K562 (cell line): ENCODE measurements around the gene GPR162. TPM values are rescaled to one million over a fixed set of nuclear protein-coding genes. Genes with fewer than 3 reads are reported as not detected.
A peak's percentile ranks its signal among the peaks of the same experiment; 100 is the strongest.

Experiments used
- CBX3 ChIP-seq, 2 experiments: IDR thresholded peaks; 1 replicate in 1 of 2; 2 replicates in 1 of 2; pipeline ENCODE4 v1.6.1; 2012; ENCODE audit warnings: inconsistent platforms in 2 of 2, low read length in 2 of 2, borderline replicate concordance in 1 of 2, control low read depth in 1 of 2
- CEBPB ChIP-seq: fragments of 450-650 bp; IDR thresholded peaks from 2 replicates; pipeline ENCODE4 v1.6.1; 2016; ENCODE audit warnings: missing genetic modification characterization, missing compliant biosample characterization
- CHD1 ChIP-seq: fragments of 200-600 bp; sonication (generic); IDR thresholded peaks from one replicate; pipeline ENCODE4 v1.6.1; 2012; ENCODE audit warnings: mild to moderate bottlenecking, moderate library complexity, low read length, inconsistent platforms
- COPS2 ChIP-seq: fragments of 450-650 bp; conservative IDR thresholded peaks from 2 replicates; pipeline ENCODE4 v1.6.1; 2016; ENCODE audit warnings: mild to moderate bottlenecking, moderate library complexity
- ETV1 ChIP-seq: fragments of 450-650 bp; conservative IDR thresholded peaks from 2 replicates; pipeline ENCODE4 v1.6.1; 2016; ENCODE audit warnings: missing genetic modification characterization, control low read depth, low read depth, missing compliant biosample characterization
- EZH2 ChIP-seq: IDR thresholded peaks from 2 replicates; pipeline ENCODE4 v1.6.1; 2012; ENCODE audit warnings: low read depth, mild to moderate bottlenecking, inconsistent platforms, low read length, borderline replicate concordance
- GATA2 ChIP-seq: sonication (generic); formaldehyde crosslinking; IDR thresholded peaks from 2 replicates; pipeline ENCODE4 v1.4.0; 2020; ENCODE audit warnings: mild to moderate bottlenecking, missing genetic modification reagents
- GATAD2A ChIP-seq: fragments of 450-650 bp; IDR thresholded peaks from 2 replicates; pipeline ENCODE4 v1.6.1; 2017
- GMEB1 ChIP-seq: fragments of 250-450 bp; sonication (Bioruptor Pico); IDR thresholded peaks from 2 replicates; pipeline ENCODE4 v1.4.0; 2020; ENCODE audit warnings: mild to moderate bottlenecking
- HINFP ChIP-seq: fragments of 450-650 bp; conservative IDR thresholded peaks from 2 replicates; pipeline ENCODE4 v1.6.1; 2016; ENCODE audit warnings: missing genetic modification characterization, low read depth, mild to moderate bottlenecking, control low read depth, missing compliant biosample characterization
- IRF1 ChIP-seq: sonication (generic); formaldehyde crosslinking; IDR thresholded peaks from 2 replicates; pipeline ENCODE4 v1.8.0; 2022; ENCODE audit warnings: missing genetic modification reagents, mild to moderate bottlenecking, borderline replicate concordance
- KLF10 ChIP-seq: fragments of 250-450 bp; sonication (Bioruptor Pico); IDR thresholded peaks from 2 replicates; pipeline ENCODE4 v1.6.1; 2021; ENCODE audit warnings: matching md5 sums
- KLF13 ChIP-seq: fragments of 450-650 bp; IDR thresholded peaks from 2 replicates; pipeline ENCODE4 v1.6.1; 2016; ENCODE audit warnings: missing genetic modification characterization, low read depth, mild to moderate bottlenecking, missing compliant biosample characterization, moderate library complexity, borderline replicate concordance
- LCOR ChIP-seq: sonication (generic); formaldehyde crosslinking; IDR thresholded peaks from 2 replicates; pipeline ENCODE4 v1.8.0; 2022; ENCODE audit warnings: mild to moderate bottlenecking, missing genetic modification reagents
- MCM2 ChIP-seq: fragments of 450-650 bp; IDR thresholded peaks from 2 replicates; pipeline ENCODE4 v1.6.1; 2017; ENCODE audit warnings: low read depth, mild to moderate bottlenecking
- MXI1 ChIP-seq: IDR thresholded peaks from 2 replicates; pipeline ENCODE4 v1.6.1; 2011; ENCODE audit warnings: low read depth, mild to moderate bottlenecking, improper control_type of control experiment, low read length
- NR3C1 ChIP-seq: sonication (generic); formaldehyde crosslinking; IDR thresholded peaks from 2 replicates; pipeline ENCODE4 v1.8.1; 2022; ENCODE audit warnings: missing genetic modification reagents
- POLR3G ChIP-seq: IDR thresholded peaks from 2 replicates; pipeline ENCODE4 v1.6.1; 2011; ENCODE audit not compliant: insufficient read length, insufficient replicate concordance; ENCODE audit errors: extremely low read depth
- PTRF ChIP-seq: fragments of 450-650 bp; IDR thresholded peaks from 2 replicates; pipeline ENCODE4 v1.6.1; 2016; ENCODE audit warnings: mild to moderate bottlenecking, missing genetic modification characterization, missing compliant biosample characterization
- RBFOX2 ChIP-seq: fragments of 200-400 bp; formaldehyde crosslinking; IDR thresholded peaks from 2 replicates; pipeline ENCODE4 v1.6.1; 2017; ENCODE audit warnings: low read depth, mild to moderate bottlenecking, low read length, moderate library complexity
- SETDB1 ChIP-seq: IDR thresholded peaks from one replicate; pipeline ENCODE4 v1.6.1; 2012; ENCODE audit warnings: low read length, control low read depth, inconsistent platforms
- SMC3 ChIP-seq: conservative IDR thresholded peaks from 2 replicates; pipeline ENCODE4 v1.6.1; 2011; ENCODE audit warnings: low read depth, low read length, improper control_type of control experiment; ENCODE audit not compliant: insufficient read depth
- SREBF2 ChIP-seq: sonication (generic); formaldehyde crosslinking; IDR thresholded peaks from 2 replicates; pipeline ENCODE4 v1.4.0; 2020; ENCODE audit warnings: mild to moderate bottlenecking, missing genetic modification reagents
- ZNF224 ChIP-seq: sonication (generic); formaldehyde crosslinking; IDR thresholded peaks from 2 replicates; pipeline ENCODE4 v1.8.0; 2022; ENCODE audit warnings: mild to moderate bottlenecking, missing genetic modification reagents
- ZNF282 ChIP-seq: sonication (generic); formaldehyde crosslinking; IDR thresholded peaks from 2 replicates; pipeline ENCODE4 v1.8.1; 2023; ENCODE audit warnings: missing genetic modification reagents
- ZNF3 ChIP-seq: fragments of 250-450 bp; sonication (Bioruptor Pico); IDR thresholded peaks from 2 replicates; pipeline ENCODE4 v1.5.0; 2021; ENCODE audit warnings: mild to moderate bottlenecking, moderate library complexity
- ZNF316 ChIP-seq: fragments of 450-650 bp; IDR thresholded peaks from 2 replicates; pipeline ENCODE4 v1.6.1; 2016
- polyA plus RNA-seq, 8 experiments: library from polyadenylated mRNA; depleted of rRNA in 4 of 8; stranded (reverse) in 5 of 8; unstranded in 3 of 8; fragments of >200 nt; fragmentation: Nextera tagmentation in 2 of 8; fragmentation: Illumina TruSeq in 1 of 8; extraction: Ambion mirVana in 2 of 8; extraction: Trizol in 1 of 8; gene quantifications; 2 replicates each; pipeline versions ENCODE4 v1.2.1 to v1.2.3, GENCODE V29; 2011 to 2014; ENCODE audit warnings: inconsistent platforms in 1 of 8, missing spikeins in 1 of 8
- total RNA-seq, 7 experiments: library from RNA; depleted of rRNA in 6 of 7; stranded (reverse); fragments of >200 nt in 6 of 7; fragmentation: Illumina TruSeq in 2 of 7; extraction: Trizol in 2 of 7; gene quantifications; 2 replicates each; pipeline versions ENCODE4 v1.2.1 to v1.2.3, GENCODE V29; 2011 to 2021; ENCODE audit warnings: low replicate concordance in 1 of 7

GPR162 gene
- total and polyA plus RNA-seq, 9 of the 15 experiments (the other 6 are each of a cell fraction or from before 2014, with no cell fraction given): 0.65 to 1.8 (median 1.1) TPM; not detected in 2

- TF ChIP-seq HINFP (tag): no peak
- no peak for TF ChIP-seq ZNF224 (CRISPR knock-in tag)
- no peak for TF ChIP-seq EZH2
- TF ChIP-seq RBFOX2: peak; percentile 59
- TF ChIP-seq POLR3G: no peak
- TF ChIP-seq COPS2: no peak
- TF ChIP-seq PTRF (tag): no peak
- no peak for TF ChIP-seq SETDB1
- peak; percentile 90 for TF ChIP-seq SMC3
- no peak for TF ChIP-seq NR3C1 (CRISPR knock-in tag)
- no peak for TF ChIP-seq MXI1
- TF ChIP-seq GMEB1 (CRISPR knock-in tag): no peak
- TF ChIP-seq ZNF316: no peak
- TF ChIP-seq IRF1 (CRISPR knock-in tag): no peak
- no peak for TF ChIP-seq LCOR (CRISPR knock-in tag)
- no peak for TF ChIP-seq SREBF2
- no peak for TF ChIP-seq MCM2
- no peak for TF ChIP-seq KLF10
- TF ChIP-seq CEBPB: no peak
- TF ChIP-seq KLF13 (tag): 0 out of 2 replicates have a peak, but pooled peaks have one; percentile 67
- no peak for TF ChIP-seq CHD1
- TF ChIP-seq ZNF3: no peak
- no peak for TF ChIP-seq GATA2 (CRISPR knock-in tag)
- TF ChIP-seq ZNF282 (CRISPR knock-in tag): no peak
- TF ChIP-seq GATAD2A: no peak
- peak; percentile 83 for TF ChIP-seq ETV1 (tag)
- no peak for TF ChIP-seq CBX3 (IDR thresholded peaks at IDR 0.05; ENCODE audit: borderline replicate concordance in 1 of 2, low read length in 2 of 2)
These were observed 42.8 kb upstream of the GPR162 start (continued) for GRCh38 chr12:6778574-6779550.
